GM21717 (cell line): Measurements from ENCODE around the gene LIMA1.
"Not testable (repeated sequence)": the region's sequence is repeated elsewhere in the genome, so short reads cannot be mapped to it uniquely, and the experiment has no call there.

ENCODE experiments used
- ATAC-seq: cut with Tn5 transposase; IDR thresholded peaks from one replicate; pipeline ENCODE4 v1.9.1; 2021; ENCODE audit warnings: mild to moderate bottlenecking, moderate library complexity; ENCODE audit not compliant: unreplicated experiment

LIMA1 gene

DNA sequence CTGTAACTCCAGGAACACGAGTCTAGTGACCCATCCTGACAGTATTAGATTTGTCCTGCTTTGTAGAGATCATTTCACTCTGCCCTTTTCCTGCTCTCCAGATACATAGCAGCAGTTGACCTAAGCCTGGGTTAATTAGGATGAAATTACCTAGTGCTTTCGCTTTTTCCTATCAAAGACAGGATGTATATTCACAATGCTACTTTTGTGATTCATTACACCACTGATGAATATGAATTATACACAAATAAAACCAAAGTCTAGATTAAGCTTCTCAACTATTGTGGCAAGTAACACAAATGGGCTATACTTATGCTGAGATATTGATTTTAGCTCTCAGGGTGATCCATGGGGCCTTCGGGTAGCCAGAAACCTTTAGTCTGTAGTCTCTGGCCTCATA, 134.0 kb downstream of the LIMA1 start:
- no peak for ATAC-seq

DNA sequence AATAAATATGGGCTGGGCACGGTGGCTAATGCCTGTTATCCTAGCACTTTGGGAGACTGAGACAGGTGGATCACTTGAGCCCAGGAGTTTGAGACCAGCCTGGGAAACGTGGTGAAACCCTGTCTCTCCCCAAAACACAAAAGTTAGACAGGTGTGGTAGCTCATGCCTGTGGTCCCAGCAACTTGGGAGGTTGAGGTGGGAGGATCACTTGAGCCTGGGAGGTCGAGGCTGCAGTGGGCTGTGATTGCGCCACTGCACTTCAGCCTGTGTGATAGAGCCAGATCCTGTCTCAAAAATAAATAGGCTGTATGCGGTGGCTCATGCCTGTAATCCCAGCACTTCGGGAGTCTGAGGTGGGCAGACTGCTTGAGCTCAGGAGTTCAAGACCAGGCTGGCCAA, 135.3 kb downstream of the LIMA1 start:
- ATAC-seq, result not testable (repeated sequence)

- ATAC-seq, result no peak
Measured at GRCh38 chr12:50147281-50147680, 136.0 kb downstream of the LIMA1 start.

DNA sequence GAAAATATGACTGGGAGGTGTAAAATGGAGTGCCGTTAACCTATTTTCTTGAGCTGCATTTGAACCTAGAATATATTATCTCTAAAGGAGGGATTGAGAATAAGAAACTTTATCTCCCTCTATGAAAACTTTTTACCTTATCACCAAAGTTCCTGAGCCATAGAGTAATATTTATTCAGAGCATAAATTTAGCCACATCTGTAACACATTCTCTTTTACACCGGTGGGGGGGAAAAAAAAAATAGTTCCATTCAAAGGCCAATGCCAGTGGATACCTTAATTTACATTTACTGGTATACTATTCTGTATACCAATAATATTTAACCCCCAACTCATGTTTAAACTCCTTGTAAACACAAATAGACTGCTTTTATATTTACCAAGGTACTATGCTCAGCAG, 137.9 kb downstream of the LIMA1 start:
- ATAC-seq, result no peak

- no peak for ATAC-seq
Measured at GRCh38 chr12:50142993-50143392, 140.3 kb downstream of the LIMA1 start.

DNA sequence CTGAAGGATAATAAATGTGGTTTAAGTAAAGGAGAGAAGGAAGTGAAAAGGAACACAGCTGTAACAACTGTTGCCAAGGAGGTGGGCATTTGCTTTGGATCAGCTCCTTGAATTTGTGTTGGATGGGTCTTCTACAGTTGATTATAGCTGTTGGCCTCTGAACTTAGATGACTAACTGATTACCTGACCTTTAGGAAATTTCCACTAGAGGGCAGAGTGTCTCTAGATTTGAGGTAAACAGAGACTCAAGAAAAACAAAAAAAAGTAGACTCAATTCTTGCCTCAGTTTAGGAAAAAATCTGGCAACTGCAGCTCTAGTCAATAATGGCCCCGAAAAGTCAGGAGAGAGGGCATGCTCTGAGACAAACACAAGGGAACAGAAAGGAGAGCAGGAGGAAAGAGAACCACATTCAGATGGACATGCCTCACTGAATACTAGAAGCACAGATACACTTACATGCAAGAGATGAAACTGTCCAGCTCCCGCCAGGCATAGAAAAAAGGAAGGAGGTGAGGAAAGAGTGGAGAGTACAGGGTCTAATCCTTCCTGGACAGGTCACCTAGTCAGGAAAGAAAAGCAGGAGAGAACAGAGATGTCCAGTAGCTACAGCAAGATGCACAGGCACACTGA, 150.7 kb downstream of the LIMA1 start:
- ATAC-seq, result no peak

- ATAC-seq, result no peak
Measured at GRCh38 chr12:50129290-50129689, 154.0 kb downstream of the LIMA1 start.

DNA sequence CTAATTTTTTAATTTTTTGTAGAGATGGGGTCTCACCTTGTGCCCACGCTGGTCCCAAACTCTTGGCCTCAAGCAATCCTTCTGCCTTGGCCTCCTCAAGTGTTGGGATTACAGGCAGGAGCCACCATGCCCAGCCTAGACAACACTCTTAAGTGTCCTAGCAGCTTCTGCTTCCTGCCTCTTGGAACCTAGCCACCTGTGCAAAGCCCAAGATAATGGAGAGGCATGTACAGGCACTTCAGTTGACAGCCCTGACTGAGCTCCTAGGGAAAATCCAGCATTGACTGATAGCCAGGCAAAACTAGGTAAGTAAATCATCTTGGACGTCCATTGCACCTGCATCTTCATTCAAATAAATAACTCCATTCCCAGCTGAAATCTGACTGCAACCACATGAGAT, 155.8 kb downstream of the LIMA1 start:
- ATAC-seq, result no peak
